ENCODE data around the gene PCNT. TPM values are rescaled to one million over a fixed set of nuclear protein-coding genes. Genes with fewer than 3 reads are reported as not detected.

PCNT gene
- total and polyA plus RNA-seq, 9 of the 15 experiments (the other 6 are each of a cell fraction or from before 2014, with no cell fraction given): 9.1 to 53.5 (median 31.3) TPM

GRCh38 chr21:46285761-46286647, 38.0 kb upstream of the PCNT start, which contains the start of gene YBEY (continued):
- 0 out of 2 replicates have a peak, but pooled peaks have one; percentile 64 for TF ChIP-seq GATAD2A (IDR thresholded peaks at IDR 0.05)
- peak; percentile 90 for TF ChIP-seq ZNF232 (CRISPR knock-in tag; IDR thresholded peaks at IDR 0.05)
- no peak for TF ChIP-seq HDAC6 (IDR thresholded peaks at IDR 0.05; ENCODE audit: low read depth, low read length)
- TF ChIP-seq, protein P1, sequence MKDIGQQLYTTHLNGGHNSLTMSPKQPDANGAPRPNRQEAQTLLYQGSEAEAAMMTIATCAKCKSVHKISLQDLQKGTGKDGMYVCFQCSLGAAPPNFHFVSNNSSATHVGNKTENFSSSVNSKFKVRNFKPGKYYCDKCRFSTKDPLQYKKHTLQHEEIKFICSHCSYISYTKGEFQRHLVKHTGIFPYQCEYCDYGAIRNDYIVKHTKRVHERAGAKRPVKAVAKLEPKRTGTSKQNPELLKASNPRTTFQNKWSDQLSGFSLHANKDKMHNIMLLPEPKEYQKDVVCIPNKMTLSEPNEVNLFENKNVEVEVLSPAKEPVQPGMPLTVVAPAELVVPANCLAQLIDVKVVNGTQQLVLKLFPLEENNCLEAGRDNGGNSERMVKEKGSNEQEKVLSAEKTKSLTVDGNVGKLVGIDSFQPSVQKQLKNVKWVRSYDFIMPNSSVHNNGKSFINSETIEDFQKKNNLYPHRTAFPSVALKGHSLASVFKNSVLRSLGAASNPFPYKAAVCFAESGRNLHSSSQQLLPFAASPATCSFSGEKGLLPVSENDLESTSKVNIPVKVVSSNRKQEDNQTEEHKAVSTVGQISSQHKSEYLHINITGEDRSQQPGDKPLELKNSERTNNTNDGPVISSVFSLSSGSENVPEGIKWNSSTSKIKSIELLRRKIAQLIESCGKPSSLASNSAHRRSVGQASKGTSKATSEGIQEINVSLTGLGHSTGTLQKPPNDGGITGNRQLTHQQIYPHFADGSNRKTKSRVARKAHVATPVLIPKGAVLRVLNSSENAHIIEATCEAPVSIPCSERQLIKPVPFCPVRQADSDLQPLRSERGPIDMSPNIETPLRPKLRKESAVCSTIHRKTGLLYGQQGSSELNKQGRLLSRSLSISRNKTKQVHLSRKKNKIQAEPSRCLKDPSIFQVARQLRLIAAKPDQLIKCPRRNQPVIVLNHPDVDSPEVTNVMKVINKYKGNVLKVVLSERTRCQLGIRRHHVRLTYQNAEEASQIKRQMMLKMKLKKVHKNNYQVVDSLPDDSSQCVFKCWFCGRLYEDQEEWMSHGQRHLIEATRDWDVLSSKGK (CRISPR knock-in tag; IDR thresholded peaks at IDR 0.05): no peak
- TF ChIP-seq, protein P2, sequence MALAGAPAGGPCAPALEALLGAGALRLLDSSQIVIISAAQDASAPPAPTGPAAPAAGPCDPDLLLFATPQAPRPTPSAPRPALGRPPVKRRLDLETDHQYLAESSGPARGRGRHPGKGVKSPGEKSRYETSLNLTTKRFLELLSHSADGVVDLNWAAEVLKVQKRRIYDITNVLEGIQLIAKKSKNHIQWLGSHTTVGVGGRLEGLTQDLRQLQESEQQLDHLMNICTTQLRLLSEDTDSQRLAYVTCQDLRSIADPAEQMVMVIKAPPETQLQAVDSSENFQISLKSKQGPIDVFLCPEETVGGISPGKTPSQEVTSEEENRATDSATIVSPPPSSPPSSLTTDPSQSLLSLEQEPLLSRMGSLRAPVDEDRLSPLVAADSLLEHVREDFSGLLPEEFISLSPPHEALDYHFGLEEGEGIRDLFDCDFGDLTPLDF (CRISPR knock-in tag; IDR thresholded peaks at IDR 0.05): peak; percentile 93
- TF ChIP-seq ZKSCAN3 (CRISPR knock-in tag; IDR thresholded peaks at IDR 0.05): no peak
- no peak for TF ChIP-seq ID3 (CRISPR knock-in tag; IDR thresholded peaks at IDR 0.05)
- peak; percentile 95 for TF ChIP-seq ID3 (tag; IDR thresholded peaks at IDR 0.05)
- TF ChIP-seq NR2F6 (CRISPR knock-in tag; IDR thresholded peaks at IDR 0.05): no peak
- TF ChIP-seq ZNF121 (CRISPR knock-in tag; conservative IDR thresholded peaks at IDR 0.05): no peak; the same call in 1 of the 2 replicates
- TF ChIP-seq, protein P3, sequence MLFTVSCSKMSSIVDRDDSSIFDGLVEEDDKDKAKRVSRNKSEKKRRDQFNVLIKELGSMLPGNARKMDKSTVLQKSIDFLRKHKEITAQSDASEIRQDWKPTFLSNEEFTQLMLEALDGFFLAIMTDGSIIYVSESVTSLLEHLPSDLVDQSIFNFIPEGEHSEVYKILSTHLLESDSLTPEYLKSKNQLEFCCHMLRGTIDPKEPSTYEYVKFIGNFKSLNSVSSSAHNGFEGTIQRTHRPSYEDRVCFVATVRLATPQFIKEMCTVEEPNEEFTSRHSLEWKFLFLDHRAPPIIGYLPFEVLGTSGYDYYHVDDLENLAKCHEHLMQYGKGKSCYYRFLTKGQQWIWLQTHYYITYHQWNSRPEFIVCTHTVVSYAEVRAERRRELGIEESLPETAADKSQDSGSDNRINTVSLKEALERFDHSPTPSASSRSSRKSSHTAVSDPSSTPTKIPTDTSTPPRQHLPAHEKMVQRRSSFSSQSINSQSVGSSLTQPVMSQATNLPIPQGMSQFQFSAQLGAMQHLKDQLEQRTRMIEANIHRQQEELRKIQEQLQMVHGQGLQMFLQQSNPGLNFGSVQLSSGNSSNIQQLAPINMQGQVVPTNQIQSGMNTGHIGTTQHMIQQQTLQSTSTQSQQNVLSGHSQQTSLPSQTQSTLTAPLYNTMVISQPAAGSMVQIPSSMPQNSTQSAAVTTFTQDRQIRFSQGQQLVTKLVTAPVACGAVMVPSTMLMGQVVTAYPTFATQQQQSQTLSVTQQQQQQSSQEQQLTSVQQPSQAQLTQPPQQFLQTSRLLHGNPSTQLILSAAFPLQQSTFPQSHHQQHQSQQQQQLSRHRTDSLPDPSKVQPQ (CRISPR knock-in tag; IDR thresholded peaks at IDR 0.05; ENCODE audit: borderline replicate concordance): no peak
- TF ChIP-seq ZNF76 (CRISPR knock-in tag; IDR thresholded peaks at IDR 0.05; ENCODE audit: borderline replicate concordance): 0 out of 2 replicates have a peak, but pooled peaks have one; percentile 27
- no peak for TF ChIP-seq HDGF (IDR thresholded peaks at IDR 0.05)
- TF ChIP-seq, protein P4, sequence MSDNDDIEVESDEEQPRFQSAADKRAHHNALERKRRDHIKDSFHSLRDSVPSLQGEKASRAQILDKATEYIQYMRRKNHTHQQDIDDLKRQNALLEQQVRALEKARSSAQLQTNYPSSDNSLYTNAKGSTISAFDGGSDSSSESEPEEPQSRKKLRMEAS (CRISPR knock-in tag; IDR thresholded peaks at IDR 0.05): peak; percentile 89
- TF ChIP-seq ZNF146 (CRISPR knock-in tag; IDR thresholded peaks at IDR 0.05; ENCODE audit: unreplicated experiment): no peak
- peak; percentile 35 for TF ChIP-seq TAF7 (tag; IDR thresholded peaks at IDR 0.05)
- no peak for TF ChIP-seq CHD4 (IDR thresholded peaks at IDR 0.05; ENCODE audit: insufficient read depth, insufficient replicate concordance, low read depth, low read length, poor library complexity, severe bottlenecking)
- no peak for TF ChIP-seq FOXJ3 (CRISPR knock-in tag; IDR thresholded peaks at IDR 0.05)
- TF ChIP-seq POLR2A (conservative IDR thresholded peaks at IDR 0.05): peak; percentile 95
